Breast epithelium (tissue), 3 donors: Measurements from ENCODE around the gene BABAM2.

Experiments
- CTCF ChIP-seq, 3 donors: fragments of 450-650 bp; IDR thresholded peaks; one replicate each; pipeline ENCODE4 v1.5.1; 2016 to 2017; ENCODE audit warnings: antibody characterized with exemption in 3 of 3, mild to moderate bottlenecking in 3 of 3, moderate library complexity in 3 of 3
- POLR2A ChIP-seq: fragments of 450-650 bp; IDR thresholded peaks from one replicate; pipeline ENCODE4 v1.6.1; 2016; ENCODE audit warnings: antibody characterized with exemption, mild to moderate bottlenecking, moderate library complexity

GRCh38 chr2:27914805-27915175 lies 24.3 kb downstream of the BABAM2 start:
- TF ChIP-seq CTCF (IDR thresholded peaks at IDR 0.05) = no peak
- no peak for TF ChIP-seq POLR2A
